ENCODE data around the gene SLCO2A1.

The SLCO2A1 gene

DNA sequence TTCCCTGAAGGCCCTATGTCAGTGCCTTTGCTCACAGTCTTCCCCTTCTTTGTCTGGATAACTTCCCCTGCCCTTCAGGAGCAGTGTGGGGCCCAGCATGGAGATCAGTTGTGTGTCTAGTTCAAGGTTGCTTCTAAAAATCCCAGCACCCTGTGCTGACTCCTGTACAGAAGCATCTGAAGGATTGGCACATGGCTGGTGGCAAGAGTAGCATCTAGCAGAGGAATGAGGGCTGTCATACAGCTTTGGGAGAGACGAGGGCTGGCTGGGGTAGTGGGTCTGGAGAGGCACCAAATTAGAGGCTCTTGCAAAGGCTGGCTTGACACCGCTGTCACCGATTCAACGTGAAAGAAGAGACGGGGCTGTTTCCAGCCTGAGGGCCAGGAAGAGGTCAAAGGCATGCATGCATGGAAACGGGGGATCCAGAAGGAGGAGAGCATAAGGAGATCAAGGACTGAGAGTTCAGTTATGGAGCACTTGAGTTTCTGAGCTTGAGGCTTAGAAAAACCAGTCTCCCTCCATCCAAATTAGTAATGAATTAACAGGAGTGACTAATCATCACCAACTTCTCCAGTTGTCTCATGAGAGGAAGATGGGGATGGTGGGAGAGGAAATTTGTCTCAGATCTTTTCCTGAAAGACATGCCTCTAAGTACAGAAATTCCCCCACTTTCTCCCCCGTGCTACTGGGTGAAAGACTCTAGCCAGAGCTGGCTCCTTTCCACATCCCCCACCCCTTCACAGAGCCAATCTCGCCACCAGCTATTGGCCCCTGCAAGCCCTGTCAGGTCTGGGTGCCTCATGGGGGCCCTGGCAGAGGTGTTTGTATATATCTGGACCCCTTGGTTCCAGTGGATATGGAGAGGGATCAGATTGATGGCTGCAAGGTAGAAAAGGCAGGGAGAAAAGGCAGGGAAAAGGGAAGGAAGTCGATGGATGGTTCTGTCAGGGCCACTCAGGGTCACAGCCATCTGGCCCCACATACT, 45.9 kb downstream of the SLCO2A1 start:
- TF ChIP-seq, protein P1, sequence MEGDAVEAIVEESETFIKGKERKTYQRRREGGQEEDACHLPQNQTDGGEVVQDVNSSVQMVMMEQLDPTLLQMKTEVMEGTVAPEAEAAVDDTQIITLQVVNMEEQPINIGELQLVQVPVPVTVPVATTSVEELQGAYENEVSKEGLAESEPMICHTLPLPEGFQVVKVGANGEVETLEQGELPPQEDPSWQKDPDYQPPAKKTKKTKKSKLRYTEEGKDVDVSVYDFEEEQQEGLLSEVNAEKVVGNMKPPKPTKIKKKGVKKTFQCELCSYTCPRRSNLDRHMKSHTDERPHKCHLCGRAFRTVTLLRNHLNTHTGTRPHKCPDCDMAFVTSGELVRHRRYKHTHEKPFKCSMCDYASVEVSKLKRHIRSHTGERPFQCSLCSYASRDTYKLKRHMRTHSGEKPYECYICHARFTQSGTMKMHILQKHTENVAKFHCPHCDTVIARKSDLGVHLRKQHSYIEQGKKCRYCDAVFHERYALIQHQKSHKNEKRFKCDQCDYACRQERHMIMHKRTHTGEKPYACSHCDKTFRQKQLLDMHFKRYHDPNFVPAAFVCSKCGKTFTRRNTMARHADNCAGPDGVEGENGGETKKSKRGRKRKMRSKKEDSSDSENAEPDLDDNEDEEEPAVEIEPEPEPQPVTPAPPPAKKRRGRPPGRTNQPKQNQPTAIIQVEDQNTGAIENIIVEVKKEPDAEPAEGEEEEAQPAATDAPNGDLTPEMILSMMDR (IDR thresholded peaks at IDR 0.05) = no peak
- H3K4me1 ChIP-seq (ENCODE audit: control insufficient read depth in 1 of 2, insufficient read depth in 1 of 2, low read depth in 1 of 2, low read length in 1 of 2) = no peaks in the 10 kb centered on the region
- no peaks in the 10 kb centered on the region for H3K36me3 ChIP-seq
- H3K9me3 ChIP-seq = no peaks in the 10 kb centered on the region
- no peak overlapping the region for H3K27ac ChIP-seq
- H3K27me3 ChIP-seq = no peaks in the 10 kb centered on the region
- no peak overlapping the region for H3K4me3 ChIP-seq (ENCODE audit: low read depth in 1 of 2, low read length in 1 of 2)

DNA sequence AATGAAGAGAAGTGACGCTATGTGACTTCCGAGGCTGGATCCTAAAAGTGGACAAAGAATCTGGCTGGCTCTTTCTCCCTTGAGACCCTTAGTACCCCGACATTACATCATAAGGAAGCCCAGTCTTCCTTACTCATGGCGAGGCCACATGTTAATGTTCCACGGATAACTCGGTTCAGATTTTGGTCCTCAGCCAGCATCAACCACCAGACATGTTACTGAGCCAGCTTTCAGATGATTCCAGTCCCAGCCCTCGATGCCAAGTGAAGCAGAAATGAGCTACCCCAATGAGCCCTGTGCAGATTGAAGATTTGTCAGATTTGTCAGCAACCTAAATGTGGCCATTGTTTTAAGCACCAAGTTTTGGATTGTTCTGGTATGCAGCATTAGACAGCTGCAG, 46.6 kb downstream of the SLCO2A1 start:
- H3K27me3 ChIP-seq = no peaks in the 10 kb centered on the region
- TF ChIP-seq, protein P1 (IDR thresholded peaks at IDR 0.05) = no peak
- H3K27ac ChIP-seq = no peak overlapping the region
- H3K9me3 ChIP-seq = no peaks in the 10 kb centered on the region
- H3K4me1 ChIP-seq (ENCODE audit: control insufficient read depth in 1 of 2, insufficient read depth in 1 of 2, low read depth in 1 of 2, low read length in 1 of 2) = no peaks in the 10 kb centered on the region
- no peak overlapping the region for H3K4me3 ChIP-seq (ENCODE audit: low read depth in 1 of 2, low read length in 1 of 2)
- no peaks in the 10 kb centered on the region for H3K36me3 ChIP-seq

DNA sequence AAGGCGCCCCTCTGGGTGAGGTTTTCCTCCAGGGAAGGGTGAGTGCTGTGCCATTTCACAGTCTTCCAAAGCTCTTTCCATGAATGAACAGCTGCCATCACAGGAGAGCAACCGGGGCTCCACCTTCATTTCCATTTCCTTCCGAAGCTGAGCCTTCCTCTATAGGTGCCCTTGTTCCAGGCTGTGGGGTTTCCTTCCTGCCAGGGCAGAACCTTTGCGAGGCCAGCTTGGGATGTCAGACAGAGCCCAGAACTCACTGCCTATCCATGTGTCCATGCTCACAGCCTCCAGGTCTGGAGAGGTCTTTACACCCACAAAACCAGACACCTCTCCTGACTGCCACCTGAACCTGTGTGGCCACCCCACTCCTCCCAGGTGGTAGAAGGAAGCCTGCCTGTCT, 49.2 kb downstream of the SLCO2A1 start:
- H3K27me3 ChIP-seq = no peaks in the 10 kb centered on the region

DNA sequence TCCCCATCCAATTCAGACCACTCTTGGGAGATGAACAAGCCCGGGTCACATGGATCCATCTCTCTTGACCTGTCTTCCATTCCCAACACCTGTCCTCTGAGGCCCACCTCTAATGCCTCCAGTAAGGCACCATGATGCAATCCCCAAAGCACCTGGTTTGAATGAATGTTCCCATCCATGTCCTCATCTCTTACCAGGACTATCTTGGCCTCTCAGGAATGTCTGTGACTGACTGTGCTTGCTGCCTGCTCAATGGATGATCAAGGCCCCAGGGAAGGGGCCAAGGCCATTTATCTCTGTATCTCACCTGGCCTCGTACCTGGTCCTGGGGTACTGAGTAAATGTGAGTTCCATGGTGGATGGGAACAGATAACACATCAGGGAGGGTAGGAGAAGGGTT, 49.7 kb downstream of the SLCO2A1 start:
- H3K27ac ChIP-seq = no peak overlapping the region
- H3K4me3 ChIP-seq (ENCODE audit: low read depth in 1 of 2, low read length in 1 of 2) = no peak overlapping the region
- TF ChIP-seq, protein P1 (IDR thresholded peaks at IDR 0.05) = no peak
- no peaks in the 10 kb centered on the region for H3K36me3 ChIP-seq
- H3K4me1 ChIP-seq (ENCODE audit: control insufficient read depth in 1 of 2, insufficient read depth in 1 of 2, low read depth in 1 of 2, low read length in 1 of 2) = no peaks in the 10 kb centered on the region
- H3K27me3 ChIP-seq = no peaks in the 10 kb centered on the region
- no peaks in the 10 kb centered on the region for H3K9me3 ChIP-seq

More for the DNA sequence above, 49.2 kb downstream of the SLCO2A1 start:
- Histone ChIP-seq H3K9me3 (no peaks in the 10 kb centered on the region), H3K4me3 (ENCODE audit: low read depth in 1 of 2, low read length in 1 of 2) (no peak overlapping the region), H3K4me1 (ENCODE audit: control insufficient read depth in 1 of 2, insufficient read depth in 1 of 2, low read depth in 1 of 2, low read length in 1 of 2) (no peaks in the 10 kb centered on the region), H3K36me3 (no peaks in the 10 kb centered on the region), H3K27ac (no peak overlapping the region)
- TF ChIP-seq, protein P1 (IDR thresholded peaks at IDR 0.05) = no peak

DNA sequence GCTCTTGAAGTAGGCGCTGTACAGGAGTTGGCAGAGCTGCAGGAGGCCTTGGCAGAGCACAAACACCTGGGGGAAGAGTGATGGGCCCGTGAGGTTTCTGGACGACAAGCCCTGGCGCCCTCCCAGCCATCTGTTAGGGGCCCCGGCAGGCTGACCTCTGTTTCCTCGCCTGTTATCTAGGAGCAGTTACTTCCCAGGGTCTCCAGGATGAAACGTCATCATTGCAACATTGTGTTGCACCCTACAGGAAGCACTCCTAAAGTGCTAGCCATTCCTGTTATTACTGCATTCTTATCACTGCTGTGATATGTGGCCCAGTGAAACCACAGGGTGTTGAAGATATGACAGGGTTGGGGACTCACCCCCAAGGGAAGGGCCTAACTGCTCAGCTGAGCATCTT, 50.2 kb downstream of the SLCO2A1 start:
- TF ChIP-seq, protein P1 (IDR thresholded peaks at IDR 0.05) = no peak
- Histone ChIP-seq H3K36me3 (no peaks in the 10 kb centered on the region), H3K27ac (no peak overlapping the region), H3K4me1 (ENCODE audit: control insufficient read depth in 1 of 2, insufficient read depth in 1 of 2, low read depth in 1 of 2, low read length in 1 of 2) (no peaks in the 10 kb centered on the region), H3K4me3 (ENCODE audit: low read depth in 1 of 2, low read length in 1 of 2) (no peak overlapping the region), H3K27me3 (no peaks in the 10 kb centered on the region), H3K9me3 (no peaks in the 10 kb centered on the region)

Data from neutrophil (primary cell).